HG03135 (cell line): ENCODE data around the gene LRRC26.

Experiments
- ATAC-seq: cut with Tn5 transposase; IDR thresholded peaks from one replicate; pipeline ENCODE4 v1.9.1; 2021; ENCODE audit warnings: mild to moderate bottlenecking, moderate library complexity; ENCODE audit not compliant: unreplicated experiment

LRRC26 gene

DNA sequence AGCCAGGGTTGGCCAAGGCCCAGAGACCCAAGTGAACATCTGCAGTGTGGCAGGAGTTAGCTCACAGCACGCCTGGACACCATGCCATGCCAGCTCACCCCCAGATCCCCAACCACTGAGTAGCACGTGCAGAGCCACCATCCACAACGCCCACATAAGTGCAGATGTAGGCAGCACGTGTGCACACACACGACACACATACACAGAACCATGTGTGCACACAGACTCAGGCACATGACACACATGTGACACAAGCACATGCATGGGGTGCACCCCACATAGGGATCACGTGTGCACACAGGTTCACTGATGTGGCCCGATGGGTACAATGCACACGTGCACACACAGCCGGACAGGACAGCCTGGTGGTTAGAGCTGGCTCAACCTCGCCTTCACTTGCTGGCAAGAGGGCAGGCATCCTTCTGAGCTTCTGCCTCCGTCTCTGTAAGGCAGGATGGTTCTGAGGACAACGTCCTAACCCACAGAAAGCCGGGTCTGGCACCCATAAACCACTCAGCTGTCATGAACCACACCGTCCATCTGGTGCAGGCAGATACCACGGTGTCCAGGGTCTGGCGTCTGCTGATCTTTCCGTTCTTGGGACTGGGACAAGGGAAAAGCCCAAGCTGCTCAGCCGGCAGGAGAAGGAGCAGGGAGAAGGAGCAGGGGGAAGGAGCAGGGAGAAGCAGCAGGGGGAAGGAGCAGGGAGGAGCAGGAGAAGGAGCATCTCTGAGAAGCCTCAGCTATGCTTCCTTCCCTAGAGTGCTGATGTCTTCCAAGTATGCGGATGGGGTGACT is 12.0 kb downstream of the LRRC26 start:
- ATAC-seq, result no peak

GRCh38 chr9:137156567-137157375 is 13.1 kb downstream of the LRRC26 start:
- no peak for ATAC-seq

DNA sequence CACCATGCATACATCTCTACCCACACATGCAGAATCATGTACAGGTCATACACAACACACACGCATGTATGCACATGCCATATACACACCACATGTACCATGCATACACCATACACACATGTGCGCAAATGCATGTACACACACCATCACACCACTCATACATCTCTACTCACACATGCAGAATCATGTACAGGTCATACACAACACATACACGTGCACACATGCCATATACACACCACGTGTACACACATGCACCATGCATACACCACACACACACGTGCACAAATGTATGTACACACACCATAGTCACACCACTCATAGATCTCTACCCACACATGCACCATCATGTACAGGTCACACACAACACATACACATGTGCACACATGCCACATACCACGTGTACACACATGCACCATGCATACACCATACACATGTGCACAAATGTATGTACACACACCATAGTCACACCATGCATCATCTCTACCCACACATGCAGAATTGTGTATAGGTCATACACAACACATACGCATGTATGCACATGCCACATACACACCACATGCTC is 16.9 kb downstream of the LRRC26 start:
- ATAC-seq, result no peak

DNA sequence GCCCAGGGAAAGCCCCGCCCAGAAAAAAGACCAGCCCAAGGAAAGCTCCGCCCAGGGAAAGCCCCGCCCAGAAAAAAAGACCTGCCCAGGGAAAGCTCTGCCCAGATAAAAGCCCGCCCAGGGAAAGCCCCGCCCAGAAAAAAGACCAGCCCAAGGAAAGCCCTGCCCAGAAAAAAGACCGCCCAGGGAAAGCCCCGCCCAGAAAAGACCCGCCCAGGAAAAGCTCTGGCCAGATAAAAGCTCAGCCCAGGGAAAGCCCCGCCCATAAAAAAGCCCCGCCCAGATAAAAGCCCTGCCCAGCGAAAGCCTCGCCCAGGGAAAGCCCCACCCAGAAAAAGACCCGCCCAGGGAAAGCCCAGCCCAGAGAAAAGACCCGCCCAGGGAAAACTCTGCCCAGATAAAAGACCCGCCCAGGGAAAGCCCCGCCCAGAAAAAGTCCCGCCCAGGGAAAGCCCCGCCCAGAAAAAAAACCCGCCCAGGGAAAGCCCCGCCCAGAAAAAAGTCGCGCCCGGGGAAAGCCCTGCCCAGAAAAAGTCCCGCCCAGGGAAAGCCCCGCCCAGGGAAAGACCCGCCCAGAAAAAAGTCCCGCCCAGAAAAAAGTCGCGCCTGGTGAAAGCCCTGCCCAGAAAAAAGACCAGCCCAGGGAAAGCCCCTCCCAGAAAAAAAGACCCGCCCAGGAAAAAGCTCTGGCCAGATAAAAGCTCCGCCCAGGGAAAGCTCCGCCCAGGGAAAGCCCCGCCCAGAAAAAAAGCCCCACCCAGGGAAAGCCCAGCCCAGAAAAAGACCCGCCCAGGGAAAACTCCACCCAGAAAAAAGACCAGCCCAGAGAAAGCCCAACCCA is 19.0 kb downstream of the LRRC26 start:
- peak; percentile 46 for ATAC-seq

- ATAC-seq, result peak; percentile 8
Observed at GRCh38 chr9:137149942-137150616, 19.8 kb downstream of the LRRC26 start.

DNA sequence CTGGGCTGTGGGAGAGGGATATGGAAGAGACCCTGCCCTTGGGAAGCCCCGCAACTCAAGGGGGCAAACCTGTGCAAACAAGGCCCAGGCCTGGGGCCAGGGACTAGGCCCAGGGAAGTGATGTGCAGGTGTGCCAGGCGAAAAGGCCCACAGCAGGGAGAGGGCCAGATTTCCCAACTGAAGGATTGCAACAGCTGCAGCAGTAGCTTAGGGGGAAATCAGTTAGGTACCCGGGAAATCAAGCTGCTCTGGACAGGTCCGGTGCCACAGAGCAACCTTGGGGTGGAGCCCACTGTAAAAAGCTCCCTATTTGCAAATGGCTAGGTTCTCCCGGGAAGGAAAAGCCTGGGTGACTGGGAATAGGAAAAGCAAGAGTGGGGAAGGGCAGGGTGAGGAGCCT is 20.5 kb downstream of the LRRC26 start:
- ATAC-seq, result no peak

DNA sequence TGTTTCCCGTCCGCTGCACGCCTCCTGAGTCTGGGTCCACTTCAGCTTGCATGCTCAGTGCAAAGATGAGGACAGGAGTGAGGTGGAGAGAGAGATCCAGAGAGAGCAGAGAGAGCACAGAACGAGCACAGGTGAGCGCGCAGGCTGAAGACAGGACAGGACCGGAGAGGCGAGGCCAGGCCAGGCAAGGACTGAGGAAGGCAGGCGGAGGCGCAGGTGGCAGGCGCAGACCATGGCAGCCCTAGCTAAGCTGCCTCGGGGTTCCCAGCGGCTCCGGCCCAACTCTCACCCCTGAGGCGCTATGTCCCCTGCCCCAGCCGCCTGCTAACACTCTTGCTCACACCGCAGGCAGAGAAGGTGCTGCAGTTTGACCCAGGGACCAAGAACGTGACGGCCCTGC is 21.2 kb downstream of the LRRC26 start:
- ATAC-seq, result no peak

DNA sequence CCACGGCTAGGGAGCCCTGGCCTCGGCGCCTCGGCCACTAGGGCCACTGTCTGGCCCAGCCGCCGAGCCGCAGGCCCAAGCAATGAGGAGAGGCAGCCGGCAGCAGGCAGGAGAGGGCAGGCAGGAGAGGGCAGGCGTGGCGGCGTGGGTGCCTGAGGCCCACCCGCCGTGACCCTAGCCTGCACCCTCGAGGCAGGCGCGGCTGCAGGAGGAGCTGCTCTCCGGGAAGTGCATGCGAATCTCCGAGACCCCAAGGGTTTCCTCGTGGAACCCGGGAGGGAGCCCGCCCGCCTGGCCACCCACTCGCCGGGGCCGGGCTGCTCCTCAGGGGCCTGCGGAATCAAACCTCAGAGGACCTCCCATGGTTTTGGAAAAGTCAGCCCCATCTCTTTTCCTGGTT is 21.6 kb downstream of the LRRC26 start:
- no peak for ATAC-seq

GRCh38 chr9:137147793-137148160 is 22.1 kb downstream of the LRRC26 start:
- ATAC-seq, result no peak

- no peak for ATAC-seq
Observed at GRCh38 chr9:137147091-137147792, 22.6 kb downstream of the LRRC26 start.

- ATAC-seq, result no peak
Observed at GRCh38 chr9:137146527-137146918, 23.3 kb downstream of the LRRC26 start.

DNA sequence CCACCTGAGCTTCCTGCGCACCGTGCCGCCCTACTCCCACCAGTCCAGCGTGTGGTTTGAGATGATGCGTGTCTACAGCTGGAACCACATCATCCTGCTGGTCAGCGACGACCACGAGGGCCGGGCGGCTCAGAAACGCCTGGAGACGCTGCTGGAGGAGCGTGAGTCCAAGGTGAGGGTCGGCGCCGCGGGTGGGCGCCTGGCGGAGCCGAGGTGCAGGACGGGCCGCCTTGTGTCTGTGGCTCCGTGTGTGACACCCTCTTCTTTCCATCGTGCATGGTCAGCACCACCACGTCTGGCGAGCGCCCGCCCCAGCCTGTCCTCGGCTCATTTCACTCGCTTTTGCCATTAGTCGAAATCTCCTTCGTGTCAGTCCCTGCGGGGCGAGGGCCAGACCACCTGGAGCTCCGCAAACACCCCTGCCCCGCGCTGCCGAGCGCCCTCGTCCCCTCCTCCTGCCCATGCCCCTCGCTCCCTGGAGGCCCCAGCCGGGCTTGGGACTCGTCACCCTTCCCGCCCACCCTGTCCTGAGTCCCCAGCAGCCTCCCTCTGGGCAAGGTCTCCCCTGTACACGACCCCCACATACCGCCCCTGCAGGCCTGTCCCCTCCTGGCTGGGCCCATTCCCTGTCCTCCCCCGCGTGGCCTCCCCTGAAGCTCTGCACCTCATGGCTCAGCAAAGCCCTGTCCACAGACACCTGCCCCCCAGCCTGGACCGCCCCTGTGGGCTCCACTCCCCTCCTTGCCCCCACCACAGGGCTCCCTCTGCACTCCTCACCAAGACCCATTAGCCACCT is 23.9 kb downstream of the LRRC26 start:
- ATAC-seq, result no peak

DNA sequence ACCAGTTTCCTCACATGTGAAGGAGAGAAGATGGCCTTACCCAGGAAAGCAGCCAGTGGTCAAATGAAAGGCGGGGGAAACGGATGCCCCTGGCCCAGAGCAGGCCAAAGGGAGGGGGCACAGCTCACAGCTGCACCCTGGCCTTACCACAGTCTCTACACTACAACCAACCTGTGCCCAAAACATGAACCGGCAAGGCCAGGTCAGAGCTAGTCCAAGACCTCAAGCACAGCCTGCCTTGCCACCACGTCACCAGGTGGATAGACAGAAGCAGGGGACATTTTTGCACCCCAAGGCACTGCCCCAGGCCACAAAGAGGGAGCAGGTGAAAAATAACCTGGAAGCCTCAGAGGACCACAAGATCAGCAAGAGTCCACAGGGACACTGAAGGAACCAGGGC is 26.4 kb downstream of the LRRC26 start:
- no peak for ATAC-seq

DNA sequence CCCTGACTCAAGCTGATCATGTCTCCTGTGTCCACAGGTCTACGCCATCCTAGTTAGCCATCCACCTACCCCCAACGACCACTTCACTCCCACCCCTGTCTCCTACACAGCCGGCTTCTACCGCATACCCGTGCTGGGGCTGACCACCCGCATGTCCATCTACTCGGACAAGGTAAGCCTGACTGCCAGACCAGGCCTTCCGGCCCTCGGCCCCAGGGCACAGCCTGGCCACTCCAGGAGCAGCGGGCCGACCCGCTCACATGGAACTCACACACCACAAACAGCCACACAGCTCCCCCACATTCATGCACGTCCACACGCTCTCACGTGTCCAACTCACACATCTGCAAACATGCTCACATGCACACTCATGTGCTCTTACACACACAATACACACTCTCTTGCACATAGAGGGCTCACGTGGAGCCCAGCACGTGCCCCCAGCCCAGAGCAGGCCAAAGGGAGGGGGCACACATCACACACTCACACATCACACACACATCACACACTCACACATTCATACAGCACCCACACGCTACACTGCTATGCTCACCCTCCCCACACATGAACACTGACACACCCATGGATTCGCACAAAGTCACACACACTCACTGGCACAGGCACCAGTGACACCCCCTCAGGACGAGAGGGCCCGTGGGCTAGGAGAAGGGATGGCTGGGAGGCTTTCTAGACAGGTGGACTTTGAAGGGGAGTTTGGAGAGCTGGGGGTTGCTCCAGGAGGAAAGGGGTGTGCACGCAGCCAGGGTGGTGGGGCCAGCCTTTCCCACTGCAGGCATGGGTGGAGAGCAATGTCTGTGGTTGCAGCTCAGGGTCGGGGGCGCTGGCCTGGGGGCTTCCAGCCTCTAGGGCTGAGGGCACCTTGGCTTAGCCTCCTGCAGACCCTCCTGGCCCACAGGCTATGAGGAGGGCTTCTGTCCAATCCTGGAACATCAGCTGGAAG is 27.6 kb downstream of the LRRC26 start:
- no peak for ATAC-seq

- no peak for ATAC-seq
Observed at GRCh38 chr9:137141050-137141810, 28.6 kb downstream of the LRRC26 start.

- no peak for ATAC-seq
Observed at GRCh38 chr9:137140151-137141012, 29.5 kb downstream of the LRRC26 start.
